ENCODE results near the gene ZFPL1. TPM values are rescaled to one million over a fixed set of nuclear protein-coding genes. Genes with fewer than 3 reads are reported as not detected.

ZFPL1 gene
- total and polyA plus RNA-seq, 4 donors, result 12.3 to 19.2 (median 16.3) TPM

DNA sequence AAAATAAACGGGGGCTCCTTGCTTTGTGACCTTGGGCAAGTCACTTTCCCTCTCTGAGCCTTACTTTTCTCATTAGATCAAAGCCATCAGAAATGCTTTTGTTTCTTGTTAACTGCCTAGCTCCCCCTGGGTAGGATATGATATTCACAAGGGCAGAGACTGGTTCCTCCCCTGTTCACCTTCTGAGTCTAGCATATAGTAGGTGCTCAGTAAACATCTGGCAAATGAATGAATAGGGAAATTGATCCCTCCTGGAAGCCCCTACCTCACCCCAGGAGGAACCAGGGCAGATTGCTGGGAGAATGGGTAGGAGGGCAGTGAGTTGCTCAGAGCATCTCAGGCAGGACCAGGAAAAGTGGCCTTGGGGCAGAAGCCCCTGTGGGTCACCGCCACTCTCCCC lies 49.6 kb upstream of the ZFPL1 start:
- Histone ChIP-seq H3K27me3 (ENCODE audit: control insufficient read depth in 4 of 4, insufficient read depth in 4 of 4, low read length in 3 of 4) (no peaks in the 10 kb centered on the region), H3K27ac (ENCODE audit: low read depth in 1 of 2, low read length in 2 of 2) (no peak overlapping the region), H3K9me3 (ENCODE audit: control insufficient read depth in 4 of 4, low read length in 3 of 4) (no peaks in the 10 kb centered on the region), H3K4me3 (ENCODE audit: low read depth in 1 of 3, low read length in 3 of 3) (no peak overlapping the region), H3K36me3 (ENCODE audit: control insufficient read depth in 4 of 4, insufficient read depth in 3 of 4, low read depth in 1 of 4, low read length in 3 of 4) (peaks cover 3 to 38% (median 18%) of the 10 kb centered on the region in 4 donors), H3K9ac (ENCODE audit: low read depth in 1 of 2, low read length in 2 of 2) (no peak overlapping the region), H3K4me1 (ENCODE audit: control insufficient read depth in 4 of 4, insufficient read depth in 4 of 4, low read length in 3 of 4) (peaks cover 0 to 2% (median 0%) of the 10 kb centered on the region in 4 donors)
- WGBS, result 92% methylated on average over 2 of the region's 2 CpGs
- DNase-seq (ENCODE audit: low spot score), result no peak
- TF ChIP-seq YY1 (IDR thresholded peaks at IDR 0.05), result no peak
- TF ChIP-seq RXRA (IDR thresholded peaks at IDR 0.05), result no peak
- TF ChIP-seq HNF4G (IDR thresholded peaks at IDR 0.05), result no peak
- TF ChIP-seq, protein P1, sequence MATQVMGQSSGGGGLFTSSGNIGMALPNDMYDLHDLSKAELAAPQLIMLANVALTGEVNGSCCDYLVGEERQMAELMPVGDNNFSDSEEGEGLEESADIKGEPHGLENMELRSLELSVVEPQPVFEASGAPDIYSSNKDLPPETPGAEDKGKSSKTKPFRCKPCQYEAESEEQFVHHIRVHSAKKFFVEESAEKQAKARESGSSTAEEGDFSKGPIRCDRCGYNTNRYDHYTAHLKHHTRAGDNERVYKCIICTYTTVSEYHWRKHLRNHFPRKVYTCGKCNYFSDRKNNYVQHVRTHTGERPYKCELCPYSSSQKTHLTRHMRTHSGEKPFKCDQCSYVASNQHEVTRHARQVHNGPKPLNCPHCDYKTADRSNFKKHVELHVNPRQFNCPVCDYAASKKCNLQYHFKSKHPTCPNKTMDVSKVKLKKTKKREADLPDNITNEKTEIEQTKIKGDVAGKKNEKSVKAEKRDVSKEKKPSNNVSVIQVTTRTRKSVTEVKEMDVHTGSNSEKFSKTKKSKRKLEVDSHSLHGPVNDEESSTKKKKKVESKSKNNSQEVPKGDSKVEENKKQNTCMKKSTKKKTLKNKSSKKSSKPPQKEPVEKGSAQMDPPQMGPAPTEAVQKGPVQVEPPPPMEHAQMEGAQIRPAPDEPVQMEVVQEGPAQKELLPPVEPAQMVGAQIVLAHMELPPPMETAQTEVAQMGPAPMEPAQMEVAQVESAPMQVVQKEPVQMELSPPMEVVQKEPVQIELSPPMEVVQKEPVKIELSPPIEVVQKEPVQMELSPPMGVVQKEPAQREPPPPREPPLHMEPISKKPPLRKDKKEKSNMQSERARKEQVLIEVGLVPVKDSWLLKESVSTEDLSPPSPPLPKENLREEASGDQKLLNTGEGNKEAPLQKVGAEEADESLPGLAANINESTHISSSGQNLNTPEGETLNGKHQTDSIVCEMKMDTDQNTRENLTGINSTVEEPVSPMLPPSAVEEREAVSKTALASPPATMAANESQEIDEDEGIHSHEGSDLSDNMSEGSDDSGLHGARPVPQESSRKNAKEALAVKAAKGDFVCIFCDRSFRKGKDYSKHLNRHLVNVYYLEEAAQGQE (IDR thresholded peaks at IDR 0.05), result no peak
- TF ChIP-seq TAF1 (conservative IDR thresholded peaks at IDR 0.05), result no peak
- TF ChIP-seq HNF4A (conservative IDR thresholded peaks at IDR 0.05), result no peak
- TF ChIP-seq GABPA (IDR thresholded peaks at IDR 0.05 in 1 of 2, conservative IDR thresholded peaks at IDR 0.05 in 1 of 2), result no peak
- TF ChIP-seq RAD21 (IDR thresholded peaks at IDR 0.05), result no peak
- TF ChIP-seq, protein P2, sequence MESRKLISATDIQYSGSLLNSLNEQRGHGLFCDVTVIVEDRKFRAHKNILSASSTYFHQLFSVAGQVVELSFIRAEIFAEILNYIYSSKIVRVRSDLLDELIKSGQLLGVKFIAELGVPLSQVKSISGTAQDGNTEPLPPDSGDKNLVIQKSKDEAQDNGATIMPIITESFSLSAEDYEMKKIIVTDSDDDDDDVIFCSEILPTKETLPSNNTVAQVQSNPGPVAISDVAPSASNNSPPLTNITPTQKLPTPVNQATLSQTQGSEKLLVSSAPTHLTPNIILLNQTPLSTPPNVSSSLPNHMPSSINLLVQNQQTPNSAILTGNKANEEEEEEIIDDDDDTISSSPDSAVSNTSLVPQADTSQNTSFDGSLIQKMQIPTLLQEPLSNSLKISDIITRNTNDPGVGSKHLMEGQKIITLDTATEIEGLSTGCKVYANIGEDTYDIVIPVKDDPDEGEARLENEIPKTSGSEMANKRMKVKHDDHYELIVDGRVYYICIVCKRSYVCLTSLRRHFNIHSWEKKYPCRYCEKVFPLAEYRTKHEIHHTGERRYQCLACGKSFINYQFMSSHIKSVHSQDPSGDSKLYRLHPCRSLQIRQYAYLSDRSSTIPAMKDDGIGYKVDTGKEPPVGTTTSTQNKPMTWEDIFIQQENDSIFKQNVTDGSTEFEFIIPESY (IDR thresholded peaks at IDR 0.05), result no peak
- TF ChIP-seq, protein P3, sequence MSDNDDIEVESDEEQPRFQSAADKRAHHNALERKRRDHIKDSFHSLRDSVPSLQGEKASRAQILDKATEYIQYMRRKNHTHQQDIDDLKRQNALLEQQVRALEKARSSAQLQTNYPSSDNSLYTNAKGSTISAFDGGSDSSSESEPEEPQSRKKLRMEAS (IDR thresholded peaks at IDR 0.05), result no peak
- no peak for TF ChIP-seq NR2F2 (IDR thresholded peaks at IDR 0.05)
- no peak for TF ChIP-seq EGR1 (IDR thresholded peaks at IDR 0.05; ENCODE audit: low read depth in 2 of 2)
- TF ChIP-seq, protein P4, sequence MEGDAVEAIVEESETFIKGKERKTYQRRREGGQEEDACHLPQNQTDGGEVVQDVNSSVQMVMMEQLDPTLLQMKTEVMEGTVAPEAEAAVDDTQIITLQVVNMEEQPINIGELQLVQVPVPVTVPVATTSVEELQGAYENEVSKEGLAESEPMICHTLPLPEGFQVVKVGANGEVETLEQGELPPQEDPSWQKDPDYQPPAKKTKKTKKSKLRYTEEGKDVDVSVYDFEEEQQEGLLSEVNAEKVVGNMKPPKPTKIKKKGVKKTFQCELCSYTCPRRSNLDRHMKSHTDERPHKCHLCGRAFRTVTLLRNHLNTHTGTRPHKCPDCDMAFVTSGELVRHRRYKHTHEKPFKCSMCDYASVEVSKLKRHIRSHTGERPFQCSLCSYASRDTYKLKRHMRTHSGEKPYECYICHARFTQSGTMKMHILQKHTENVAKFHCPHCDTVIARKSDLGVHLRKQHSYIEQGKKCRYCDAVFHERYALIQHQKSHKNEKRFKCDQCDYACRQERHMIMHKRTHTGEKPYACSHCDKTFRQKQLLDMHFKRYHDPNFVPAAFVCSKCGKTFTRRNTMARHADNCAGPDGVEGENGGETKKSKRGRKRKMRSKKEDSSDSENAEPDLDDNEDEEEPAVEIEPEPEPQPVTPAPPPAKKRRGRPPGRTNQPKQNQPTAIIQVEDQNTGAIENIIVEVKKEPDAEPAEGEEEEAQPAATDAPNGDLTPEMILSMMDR (IDR thresholded peaks at IDR 0.05; ENCODE audit: low read depth, low read length, missing input control), result no peak
- TF ChIP-seq FOXA1 (IDR thresholded peaks at IDR 0.05), result no peak
- TF ChIP-seq, protein P5, sequence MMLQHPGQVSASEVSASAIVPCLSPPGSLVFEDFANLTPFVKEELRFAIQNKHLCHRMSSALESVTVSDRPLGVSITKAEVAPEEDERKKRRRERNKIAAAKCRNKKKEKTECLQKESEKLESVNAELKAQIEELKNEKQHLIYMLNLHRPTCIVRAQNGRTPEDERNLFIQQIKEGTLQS (IDR thresholded peaks at IDR 0.05), result no peak
- TF ChIP-seq JUND (IDR thresholded peaks at IDR 0.05), result no peak
- no peak for TF ChIP-seq SP1 (IDR thresholded peaks at IDR 0.05)
- TF ChIP-seq FOXA2 (IDR thresholded peaks at IDR 0.05), result no peak
